ENCODE data around the gene GPR108.

DNA sequence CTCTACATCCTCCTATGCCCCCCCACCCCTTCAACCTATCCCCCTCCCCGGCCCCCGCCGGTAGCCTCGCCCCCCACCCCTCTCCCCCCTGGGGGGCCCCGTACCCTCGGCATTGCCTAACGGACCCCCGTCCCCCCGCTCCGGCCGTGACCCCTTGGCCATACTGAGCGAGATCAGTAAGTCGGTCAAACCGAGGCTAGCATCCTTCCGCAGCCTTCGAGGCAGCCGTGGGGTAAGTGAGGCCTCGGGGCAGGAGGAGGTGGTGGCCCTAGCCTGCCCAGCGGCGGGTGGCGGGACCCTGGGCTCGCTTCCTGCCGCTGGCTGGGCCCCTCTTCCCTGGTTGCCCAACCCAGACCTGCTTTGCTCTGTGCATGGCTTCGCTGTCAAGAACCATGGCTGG lies 8.6 kb upstream of the GPR108 start:
- TF ChIP-seq, protein P1, sequence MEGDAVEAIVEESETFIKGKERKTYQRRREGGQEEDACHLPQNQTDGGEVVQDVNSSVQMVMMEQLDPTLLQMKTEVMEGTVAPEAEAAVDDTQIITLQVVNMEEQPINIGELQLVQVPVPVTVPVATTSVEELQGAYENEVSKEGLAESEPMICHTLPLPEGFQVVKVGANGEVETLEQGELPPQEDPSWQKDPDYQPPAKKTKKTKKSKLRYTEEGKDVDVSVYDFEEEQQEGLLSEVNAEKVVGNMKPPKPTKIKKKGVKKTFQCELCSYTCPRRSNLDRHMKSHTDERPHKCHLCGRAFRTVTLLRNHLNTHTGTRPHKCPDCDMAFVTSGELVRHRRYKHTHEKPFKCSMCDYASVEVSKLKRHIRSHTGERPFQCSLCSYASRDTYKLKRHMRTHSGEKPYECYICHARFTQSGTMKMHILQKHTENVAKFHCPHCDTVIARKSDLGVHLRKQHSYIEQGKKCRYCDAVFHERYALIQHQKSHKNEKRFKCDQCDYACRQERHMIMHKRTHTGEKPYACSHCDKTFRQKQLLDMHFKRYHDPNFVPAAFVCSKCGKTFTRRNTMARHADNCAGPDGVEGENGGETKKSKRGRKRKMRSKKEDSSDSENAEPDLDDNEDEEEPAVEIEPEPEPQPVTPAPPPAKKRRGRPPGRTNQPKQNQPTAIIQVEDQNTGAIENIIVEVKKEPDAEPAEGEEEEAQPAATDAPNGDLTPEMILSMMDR (IDR thresholded peaks at IDR 0.05; ENCODE audit: insufficient read depth, low read depth, low read length) = no peak
- no peak for TF ChIP-seq EZH2 (IDR thresholded peaks at IDR 0.05; ENCODE audit: insufficient read depth, low read length)

Measured in astrocyte (in vitro differentiated cells and primary cell).